HL-60 (cell line): ENCODE measurements around the gene PPCS.
"Not testable (repeated sequence)": the region's sequence is repeated elsewhere in the genome, so short reads cannot be mapped to it uniquely, and the experiment has no call there.

ENCODE experiments used
- DNase-seq, 2 experiments: peaks; one replicate each; pipeline ENCODE4 v3.0.0-alpha.2; 2010 to 2020; ENCODE audit warnings: low read depth in 1 of 2, low spot score in 1 of 2
- H3K27ac ChIP-seq: fragments of 250-450 bp; sonication (Bioruptor Pico); replicated peaks from 2 replicates; pipeline ENCODE4 v1.5.1; 2020; ENCODE audit warnings: mild to moderate bottlenecking, moderate library complexity
- H3K27me3 ChIP-seq: fragments of 250-450 bp; sonication (Bioruptor Pico); 2 replicates; pipeline ENCODE4 v1.5.1; 2021; ENCODE audit warnings: mild to moderate bottlenecking, moderate library complexity; ENCODE audit not compliant: insufficient read depth, poor library complexity, severe bottlenecking
- H3K4me3 ChIP-seq: replicated peaks from 2 replicates; pipeline ENCODE4 v1.5.1; 2011; ENCODE audit warnings: mild to moderate bottlenecking, control low read depth, low read length; ENCODE audit not compliant: insufficient read depth
- CTCF ChIP-seq: IDR thresholded peaks from one replicate; pipeline ENCODE4 v1.5.1; 2011; ENCODE audit warnings: low read length, control low read depth, inconsistent platforms; ENCODE audit not compliant: insufficient read depth
- GABPA ChIP-seq: IDR thresholded peaks from 2 replicates; pipeline ENCODE4 v1.6.1; 2012; ENCODE audit warnings: low read depth
- POLR2AphosphoS5 ChIP-seq: IDR thresholded peaks from 2 replicates; pipeline ENCODE4 v1.6.1; 2012; ENCODE audit warnings: low read depth
- REST ChIP-seq: IDR thresholded peaks from 2 replicates; pipeline ENCODE4 v1.6.1; 2012; ENCODE audit warnings: low read depth; ENCODE audit not compliant: insufficient replicate concordance
- SPI1 ChIP-seq: IDR thresholded peaks from 2 replicates; pipeline ENCODE4 v1.6.1; 2012; ENCODE audit warnings: low read depth, mild to moderate bottlenecking, borderline replicate concordance

Gene PPCS

DNA sequence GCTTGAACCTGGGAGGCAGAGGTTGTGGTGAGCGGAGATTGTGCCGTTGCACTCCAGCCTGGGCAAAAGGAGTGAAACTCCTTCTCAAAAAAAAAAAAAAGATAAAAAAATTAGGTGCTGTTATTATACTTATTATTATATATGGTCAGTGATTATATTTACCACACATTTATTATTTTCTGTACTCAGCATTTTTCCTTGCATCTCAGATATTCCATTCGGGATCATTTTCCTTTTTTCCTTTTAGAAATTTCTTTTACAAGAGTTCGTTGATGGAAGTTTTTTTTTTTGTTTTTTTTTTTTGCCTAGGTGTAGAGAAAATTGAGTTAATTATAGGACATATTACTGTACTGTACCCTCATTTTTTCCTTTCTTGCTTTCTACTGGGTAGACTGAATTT lies 20.3 kb downstream of the PPCS start:
- H3K4me3 ChIP-seq: no peak overlapping the region
- H3K27ac ChIP-seq: no peak overlapping the region
- TF ChIP-seq REST (no peak), CTCF (no peak), SPI1 (no peak), GABPA (no peak), POLR2AphosphoS5 (no peak)
- H3K27me3 ChIP-seq: no peaks in the 10 kb centered on the region
- no peak for DNase-seq

DNA sequence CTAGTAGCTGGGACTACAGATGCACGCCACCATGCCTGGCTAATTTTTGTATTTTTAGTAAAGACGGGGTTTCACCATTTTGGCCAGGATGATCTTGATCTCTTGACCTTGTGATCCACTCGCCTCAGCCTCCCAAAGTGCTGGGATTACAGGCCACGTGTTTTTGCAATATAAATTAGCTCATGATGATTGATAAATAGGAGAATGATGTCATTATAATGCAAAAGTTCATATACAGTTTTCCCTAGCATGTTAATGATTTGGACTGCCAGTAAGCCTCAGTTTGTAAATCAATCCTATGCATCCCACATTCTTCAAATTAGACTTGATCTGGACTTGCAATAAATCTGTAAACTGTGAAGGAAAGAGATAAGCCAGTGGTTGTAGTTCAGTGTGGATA lies 21.0 kb downstream of the PPCS start:
- H3K27ac ChIP-seq, H3K27me3 ChIP-seq, DNase-seq, H3K4me3 ChIP-seq: not testable (repeated sequence)

GRCh38 chr1:42477775-42478174 lies 21.4 kb downstream of the PPCS start:
- H3K27ac ChIP-seq: no peak overlapping the region

DNA sequence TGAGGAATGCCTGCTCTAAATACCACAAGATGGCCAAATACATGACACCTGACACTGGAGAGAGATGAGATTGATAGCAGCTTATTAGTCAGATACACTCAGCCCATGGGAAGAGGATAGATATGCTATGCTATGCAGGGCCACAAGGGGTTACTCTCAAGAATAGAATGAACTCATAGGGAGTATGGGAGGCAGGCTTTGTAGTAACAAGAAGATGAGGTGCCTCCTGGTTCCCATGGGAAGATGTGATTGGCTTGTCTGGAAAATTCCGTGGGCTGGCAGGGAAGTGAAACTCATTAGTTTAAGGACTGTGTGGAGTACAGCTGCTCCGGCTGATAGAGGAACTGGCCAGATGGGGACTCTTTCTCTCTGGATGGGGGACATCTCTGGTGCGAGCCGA lies 23.3 kb downstream of the PPCS start:
- TF ChIP-seq GABPA: no peak
- TF ChIP-seq REST: no peak
- TF ChIP-seq CTCF: no peak
- TF ChIP-seq SPI1: no peak
- no peak for TF ChIP-seq POLR2AphosphoS5
- DNase-seq: no peak
- Histone ChIP-seq H3K27me3 (no peaks in the 10 kb centered on the region), H3K27ac (no peak overlapping the region), H3K4me3 (no peak overlapping the region)

More at GRCh38 chr1:42477775-42478174, 21.4 kb downstream of the PPCS start:
- TF ChIP-seq CTCF: no peak
- Histone ChIP-seq H3K4me3 (no peak overlapping the region), H3K27me3 (no peaks in the 10 kb centered on the region)
- DNase-seq: no peak

DNA sequence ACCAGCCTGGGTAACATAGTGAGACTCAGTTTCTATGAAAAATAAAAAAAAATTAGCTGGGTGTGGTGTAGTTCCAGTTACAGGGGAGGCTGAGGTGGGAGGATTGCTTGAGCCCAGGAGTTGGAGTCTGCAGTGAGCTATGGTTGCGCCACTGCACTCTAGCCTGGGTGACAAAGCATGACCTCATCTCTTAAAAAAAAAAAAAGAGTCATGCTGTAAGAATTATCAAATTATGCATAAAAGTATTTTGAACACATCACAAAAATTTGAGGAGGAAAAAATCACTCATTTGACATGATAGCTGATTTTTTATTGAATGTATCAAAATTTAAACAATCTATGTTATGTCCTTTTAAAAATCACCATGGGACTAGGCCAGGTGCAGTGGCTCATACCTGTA lies 24.6 kb downstream of the PPCS start:
- Histone ChIP-seq H3K27ac (no peak overlapping the region), H3K4me3 (no peak overlapping the region), H3K27me3 (no peaks in the 10 kb centered on the region)
- TF ChIP-seq REST (no peak), POLR2AphosphoS5 (no peak), SPI1 (no peak), GABPA (no peak), CTCF (no peak)
- DNase-seq: no peak
